ENCODE data around the gene PTPRD. TPM values are rescaled to one million over a fixed set of nuclear protein-coding genes. Genes with fewer than 3 reads are reported as not detected.

Gene PTPRD
- total RNA-seq, 1 donor from 2014 or later, result not detected

GRCh38 chr9:8489835-8490234 lies 2123.0 kb downstream of the PTPRD start:
- intact Hi-C loops (cut with micrococcal nuclease), result no loop called here

- intact Hi-C loops (cut with micrococcal nuclease), result no loop called here
Measured at GRCh38 chr9:8486095-8486494, 2126.7 kb downstream of the PTPRD start.

- intact Hi-C loops (cut with micrococcal nuclease), result no loop called here
Measured at GRCh38 chr9:8484597-8485191, 2128.1 kb downstream of the PTPRD start.

- intact Hi-C loops (cut with micrococcal nuclease), result no loop called here
Measured at GRCh38 chr9:8477450-8477849, 2135.4 kb downstream of the PTPRD start.

- intact Hi-C loops (cut with micrococcal nuclease), result no loop called here
Measured at GRCh38 chr9:8474937-8475336, 2137.9 kb downstream of the PTPRD start.

GRCh38 chr9:8473244-8474020 lies 2139.4 kb downstream of the PTPRD start:
- intact Hi-C loops (cut with micrococcal nuclease), result no loop called here

GRCh38 chr9:8468045-8468637 lies 2144.7 kb downstream of the PTPRD start:
- intact Hi-C loops (cut with micrococcal nuclease), result no loop called here

GRCh38 chr9:8457816-8458215 lies 2155.0 kb downstream of the PTPRD start:
- intact Hi-C loops (cut with micrococcal nuclease), result no loop called here

- intact Hi-C loops (cut with micrococcal nuclease), result no loop called here
Measured at GRCh38 chr9:8457055-8457454, 2155.7 kb downstream of the PTPRD start.

- intact Hi-C loops (cut with micrococcal nuclease), result no loop called here
Measured at GRCh38 chr9:8456344-8456743, 2156.5 kb downstream of the PTPRD start.

- intact Hi-C loops (cut with micrococcal nuclease), result no loop called here
Measured at GRCh38 chr9:8450810-8451545, 2161.8 kb downstream of the PTPRD start.

- intact Hi-C loops (cut with micrococcal nuclease), result no loop called here
Measured at GRCh38 chr9:8448226-8448625, 2164.6 kb downstream of the PTPRD start.

- intact Hi-C loops (cut with micrococcal nuclease), result no loop called here
Measured at GRCh38 chr9:8447601-8448000, 2165.2 kb downstream of the PTPRD start.

- intact Hi-C loops (cut with micrococcal nuclease), result no loop called here
Measured at GRCh38 chr9:8437876-8438275, 2174.9 kb downstream of the PTPRD start.

GRCh38 chr9:8437259-8437658 lies 2175.5 kb downstream of the PTPRD start:
- intact Hi-C loops (cut with micrococcal nuclease), result no loop called here

GRCh38 chr9:8436786-8437185 lies 2176.0 kb downstream of the PTPRD start:
- intact Hi-C loops (cut with micrococcal nuclease), result no loop called here

- intact Hi-C loops (cut with micrococcal nuclease), result no loop called here
Measured at GRCh38 chr9:8434621-8435020, 2178.2 kb downstream of the PTPRD start.

- intact Hi-C loops (cut with micrococcal nuclease), result no loop called here
Measured at GRCh38 chr9:8432224-8432623, 2180.6 kb downstream of the PTPRD start.

- intact Hi-C loops (cut with micrococcal nuclease), result no loop called here
Measured at GRCh38 chr9:8431505-8431904, 2181.3 kb downstream of the PTPRD start.

GRCh38 chr9:8430945-8431344 lies 2181.9 kb downstream of the PTPRD start:
- intact Hi-C loops (cut with micrococcal nuclease), result no loop called here

GRCh38 chr9:8429768-8430167 lies 2183.0 kb downstream of the PTPRD start:
- intact Hi-C loops (cut with micrococcal nuclease), result loop anchor here (1.0 kb wide), 1 partner anchor 453 kb away; no protein-coding TSS in a partner anchor

- intact Hi-C loops (cut with micrococcal nuclease), result loop anchor here (1.0 kb wide), 1 partner anchor 453 kb away; no protein-coding TSS in a partner anchor
Measured at GRCh38 chr9:8429157-8429556, 2183.6 kb downstream of the PTPRD start.

All from T-helper 1 cell treated with Interleukin-12 subunit alpha and Interleukin-12 subunit beta and Interleukin-4 antibody, amounts not matched to agents 30 ng/mL and 1 ng/mL, for 36 hours (primary cell).